ENCODE results near the gene ATOSB. TPM values are rescaled to one million over a fixed set of nuclear protein-coding genes. Genes with fewer than 3 reads are reported as not detected.

The ATOSB gene
- total RNA-seq, 1 experiment from 2014 or later: 9.2 TPM

DNA sequence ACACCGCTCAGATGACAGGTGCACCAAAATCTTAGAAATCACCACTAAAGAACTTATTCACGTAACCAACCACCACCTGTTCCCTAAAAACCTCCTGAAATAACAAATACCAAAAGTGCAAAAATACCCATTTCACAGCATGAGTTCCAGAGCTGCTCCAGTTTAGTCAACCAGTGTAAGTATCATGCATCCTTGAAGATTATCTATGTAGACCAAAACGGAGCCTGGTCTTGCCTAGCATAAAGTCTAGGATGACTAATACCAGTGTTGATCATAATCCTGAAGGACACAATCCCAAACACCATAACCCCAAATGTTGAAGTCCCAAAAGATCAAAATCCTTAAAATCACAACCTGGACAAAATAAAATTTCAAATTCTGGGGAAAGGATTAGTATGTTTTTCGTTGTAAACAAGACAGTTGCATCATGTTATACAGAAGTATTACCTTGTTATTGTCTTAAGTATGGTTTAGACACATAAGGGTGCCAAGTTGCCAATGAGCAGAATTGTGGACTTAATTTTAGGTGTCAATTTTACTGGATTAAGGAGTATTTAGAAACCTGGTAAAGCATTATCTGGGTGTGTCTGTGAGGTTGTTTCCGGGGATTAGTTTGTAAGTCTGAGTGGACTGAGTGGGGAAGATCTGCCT lies 61.4 kb downstream of the ATOSB start:
- intact Hi-C loops (cut with micrococcal nuclease): no loop called here

More for the DNA sequence above, 61.4 kb downstream of the ATOSB start:
- ATAC-seq (no peak), DNase-seq (no peak)
- Histone ChIP-seq H3K36me3 (ENCODE audit: low read depth, low read length) (peaks cover 46% of the 10 kb centered on the region), H3K4me3 (ENCODE audit: low read length) (no peak overlapping the region), H3K27ac (ENCODE audit: low read length) (no peak overlapping the region), H3K9me3 (ENCODE audit: low read length) (no peaks in the 10 kb centered on the region), H2AFZ (ENCODE audit: low read length) (no peak overlapping the region), H3K27me3 (ENCODE audit: low read length) (no peaks in the 10 kb centered on the region), H3K9ac (ENCODE audit: low read length) (no peak overlapping the region), H3K79me2 (ENCODE audit: low read length) (no peaks in the 10 kb centered on the region), H3K4me1 (ENCODE audit: insufficient read depth, low read length) (no peaks in the 10 kb centered on the region), H3K9me2 (replicated peaks; ENCODE audit: low read length) (no peaks in the 10 kb centered on the region), H3F3A (ENCODE audit: low read length, unreplicated experiment) (no peaks in the 10 kb centered on the region), H3K4me2 (ENCODE audit: low read length) (no peak overlapping the region), H4K20me1 (ENCODE audit: low read length) (peaks cover 3% of the 10 kb centered on the region; the same call in 1 of the 2 replicates)
- BruUV-seq (replicated peaks): no TSS peak
- ChIA-PET POLR2A (ENCODE audit: unreplicated experiment) (no interaction called here), CTCF (no interaction called here)
- TF ChIP-seq EZH2phosphoT487 (IDR thresholded peaks at IDR 0.05; ENCODE audit: borderline replicate concordance, low read length) (no peak), EZH2 (IDR thresholded peaks at IDR 0.05; ENCODE audit: low read length, unreplicated experiment) (no peak)
- TF ChIP-seq, protein P1, sequence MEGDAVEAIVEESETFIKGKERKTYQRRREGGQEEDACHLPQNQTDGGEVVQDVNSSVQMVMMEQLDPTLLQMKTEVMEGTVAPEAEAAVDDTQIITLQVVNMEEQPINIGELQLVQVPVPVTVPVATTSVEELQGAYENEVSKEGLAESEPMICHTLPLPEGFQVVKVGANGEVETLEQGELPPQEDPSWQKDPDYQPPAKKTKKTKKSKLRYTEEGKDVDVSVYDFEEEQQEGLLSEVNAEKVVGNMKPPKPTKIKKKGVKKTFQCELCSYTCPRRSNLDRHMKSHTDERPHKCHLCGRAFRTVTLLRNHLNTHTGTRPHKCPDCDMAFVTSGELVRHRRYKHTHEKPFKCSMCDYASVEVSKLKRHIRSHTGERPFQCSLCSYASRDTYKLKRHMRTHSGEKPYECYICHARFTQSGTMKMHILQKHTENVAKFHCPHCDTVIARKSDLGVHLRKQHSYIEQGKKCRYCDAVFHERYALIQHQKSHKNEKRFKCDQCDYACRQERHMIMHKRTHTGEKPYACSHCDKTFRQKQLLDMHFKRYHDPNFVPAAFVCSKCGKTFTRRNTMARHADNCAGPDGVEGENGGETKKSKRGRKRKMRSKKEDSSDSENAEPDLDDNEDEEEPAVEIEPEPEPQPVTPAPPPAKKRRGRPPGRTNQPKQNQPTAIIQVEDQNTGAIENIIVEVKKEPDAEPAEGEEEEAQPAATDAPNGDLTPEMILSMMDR (conservative IDR thresholded peaks at IDR 0.05; ENCODE audit: low read depth, low read length): no peak

Other genes starting within 250 kb of the ATOSB start
- gene PHF24, start 157.6 kb downstream of the ATOSB start, total RNA-seq (2014; rRNA removed): not detected in 2 replicates
- gene DNAJB5, start 126.1 kb downstream of the ATOSB start, total RNA-seq (2014; rRNA removed): 7.3 and 9.3 TPM in 2 replicates
- gene VCP, start 43.2 kb downstream of the ATOSB start, total RNA-seq (2014; rRNA removed): 324 and 343 TPM in 2 replicates
- gene FANCG, start 35.9 kb downstream of the ATOSB start, total RNA-seq (2014; rRNA removed): 32.6 and 44.8 TPM in 2 replicates
- gene PIGO, start 19.3 kb downstream of the ATOSB start, total RNA-seq (2014; rRNA removed): 18.2 and 19.9 TPM in 2 replicates
- 161 and 175 TPM in 2 replicates for gene STOML2, start 12.7 kb downstream of the ATOSB start, total RNA-seq (2014; rRNA removed)
- 9.8 and 10.4 TPM in 2 replicates for gene UNC13B, start 46.1 kb upstream of the ATOSB start, total RNA-seq (2014; rRNA removed)